Measurements from ENCODE around the gene MYOZ2.

- TF ChIP-seq CTCF (IDR thresholded peaks at IDR 0.05): no peak
- TF ChIP-seq POLR2A (IDR thresholded peaks at IDR 0.05): no peak
- TF ChIP-seq EP300 (IDR thresholded peaks at IDR 0.05): peak; percentile 71 to 84
These were observed 36.3 kb upstream of the MYOZ2 start for GRCh38 chr4:119099227-119099810.

Data from tibial nerve (tissue), 4 donors.